Chondrocyte (in vitro differentiated cells): Measurements from ENCODE around the gene HNRNPC. TPM values are rescaled to one million over a fixed set of nuclear protein-coding genes. Genes with fewer than 3 reads are reported as not detected.
A peak's percentile ranks its signal among the peaks of the same experiment; 100 is the strongest.
"Not testable (repeated sequence)": the region's sequence is repeated elsewhere in the genome, so short reads cannot be mapped to it uniquely, and the experiment has no call there.

Experiments
- DNase-seq: peaks from one replicate; pipeline ENCODE4 v3.0.0; 2021; ENCODE audit warnings: mixed read lengths, low spot score
- H3K27ac Mint-ChIP-seq: one replicate; pipeline ENCODE4 v1.8.0; 2021; ENCODE audit warnings: mild to moderate bottlenecking, moderate library complexity, mixed read lengths; ENCODE audit not compliant: unreplicated experiment
- H3K27me3 Mint-ChIP-seq: 2 replicates; pipeline ENCODE4 v1.8.0; 2021; ENCODE audit warnings: low read depth, mixed read lengths
- H3K36me3 Mint-ChIP-seq: 2 replicates; pipeline ENCODE4 v1.8.0; 2021; ENCODE audit warnings: low read depth, mixed read lengths
- H3K4me1 Mint-ChIP-seq: 2 replicates; pipeline ENCODE4 v1.8.0; 2021; ENCODE audit warnings: low read depth, mild to moderate bottlenecking, mixed read lengths
- H3K4me3 Mint-ChIP-seq: one replicate; pipeline ENCODE4 v1.8.0; 2021; ENCODE audit warnings: mild to moderate bottlenecking, moderate library complexity, mixed read lengths; ENCODE audit not compliant: unreplicated experiment
- H3K9me3 Mint-ChIP-seq: 2 replicates; pipeline ENCODE4 v1.8.0; 2021; ENCODE audit warnings: low read depth, mixed read lengths
- CTCF ChIP-seq: fragments of 200-600 bp; sonication (generic); IDR thresholded peaks from 2 replicates; pipeline ENCODE4 v1.5.0; 2021; ENCODE audit warnings: antibody characterized with exemption, mild to moderate bottlenecking, moderate library complexity
- total RNA-seq: library from RNA; stranded (reverse); gene quantifications from 3 replicates; pipeline ENCODE4 v1.2.1, GENCODE V29; 2021

HNRNPC gene
- total RNA-seq, 1 donor from 2014 or later, result 286 TPM

GRCh38 chr14:21309238-21309636 lies 40.0 kb upstream of the HNRNPC start:
- Mint-ChIP-seq H3K4me1 (peaks cover 10% of the 10 kb centered on the region), H3K4me3 (peak overlapping the region; percentile 65), H3K27ac (no peak overlapping the region), H3K36me3 (no peaks in the 10 kb centered on the region), H3K9me3 (no peaks in the 10 kb centered on the region), H3K27me3 (peaks cover 19% of the 10 kb centered on the region)
- no peak for DNase-seq
- no peak for TF ChIP-seq CTCF

DNA sequence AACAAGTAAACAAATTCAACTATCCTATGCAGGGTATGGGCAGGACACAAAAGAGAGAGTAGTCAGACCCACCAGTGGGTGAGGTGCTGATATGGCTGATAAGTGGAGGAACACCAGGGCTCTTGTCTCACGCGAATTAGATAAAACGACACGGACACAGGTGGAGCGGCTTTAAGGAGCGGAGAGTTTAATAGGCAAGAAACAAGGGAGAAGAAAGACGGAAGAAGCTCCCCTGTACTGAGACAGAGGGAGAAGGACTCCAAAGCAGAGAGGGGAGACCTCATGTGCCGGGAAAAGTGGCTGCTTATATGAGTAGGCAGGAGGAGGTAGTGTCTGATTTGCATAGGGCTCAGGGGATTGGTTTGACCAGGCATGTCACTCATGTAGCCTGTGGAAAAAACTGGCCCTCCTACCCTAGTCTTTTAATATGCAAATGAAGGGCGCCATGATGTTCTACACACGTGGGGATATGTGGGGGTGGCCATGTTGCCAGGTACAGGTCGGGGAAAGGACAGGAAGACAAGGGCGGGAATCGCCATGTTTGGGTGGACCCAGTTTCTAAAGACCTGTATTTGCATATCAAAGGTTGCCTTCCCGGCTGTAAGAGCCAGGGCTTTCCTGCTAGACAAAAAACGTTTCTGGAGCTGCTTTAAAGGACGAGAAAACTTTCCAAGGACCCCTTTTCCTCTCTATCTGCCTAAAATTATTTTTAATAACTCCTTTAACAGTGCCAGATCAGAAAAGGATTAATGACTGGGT lies 39.4 kb upstream of the HNRNPC start:
- peak overlapping the region; percentile 42 for H3K27ac Mint-ChIP-seq
- peaks cover 19% of the 10 kb centered on the region for H3K27me3 Mint-ChIP-seq
- TF ChIP-seq CTCF, result no peak
- peaks cover 10% of the 10 kb centered on the region for H3K4me1 Mint-ChIP-seq
- no peak for DNase-seq
- peak overlapping the region; percentile 65 for H3K4me3 Mint-ChIP-seq
- no peaks in the 10 kb centered on the region for H3K9me3 Mint-ChIP-seq
- H3K36me3 Mint-ChIP-seq, result no peaks in the 10 kb centered on the region

DNA sequence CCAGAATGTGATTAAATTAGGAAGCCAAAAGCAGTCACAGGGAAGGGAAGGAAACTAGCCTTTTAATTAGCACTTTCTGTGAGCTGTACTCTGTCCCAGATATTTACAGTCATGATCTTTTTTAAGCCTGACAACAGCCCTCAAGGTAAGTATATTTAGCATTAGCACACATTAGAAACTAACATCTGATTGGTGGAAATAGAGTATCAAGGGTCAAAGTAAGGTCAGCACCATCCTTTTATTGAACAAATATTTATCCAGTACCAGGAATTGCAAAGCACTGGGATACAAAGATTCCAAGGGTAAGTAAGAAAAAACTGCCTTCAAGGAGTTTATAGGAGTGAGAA lies 38.9 kb upstream of the HNRNPC start:
- Mint-ChIP-seq H3K4me1 (peaks cover 10% of the 10 kb centered on the region), H3K36me3 (no peaks in the 10 kb centered on the region), H3K27ac (peak overlapping the region; percentile 42), H3K27me3 (peaks cover 20% of the 10 kb centered on the region), H3K9me3 (no peaks in the 10 kb centered on the region), H3K4me3 (peak overlapping the region; percentile 65)
- no peak for TF ChIP-seq CTCF
- DNase-seq, result no peak

GRCh38 chr14:21307637-21308036 lies 38.4 kb upstream of the HNRNPC start:
- Mint-ChIP-seq H3K9me3 (no peaks in the 10 kb centered on the region), H3K27ac (no peak overlapping the region), H3K4me1 (peaks cover 10% of the 10 kb centered on the region), H3K4me3 (no peak overlapping the region), H3K27me3 (peaks cover 21% of the 10 kb centered on the region), H3K36me3 (no peaks in the 10 kb centered on the region)
- no peak for DNase-seq
- TF ChIP-seq CTCF, result no peak

DNA sequence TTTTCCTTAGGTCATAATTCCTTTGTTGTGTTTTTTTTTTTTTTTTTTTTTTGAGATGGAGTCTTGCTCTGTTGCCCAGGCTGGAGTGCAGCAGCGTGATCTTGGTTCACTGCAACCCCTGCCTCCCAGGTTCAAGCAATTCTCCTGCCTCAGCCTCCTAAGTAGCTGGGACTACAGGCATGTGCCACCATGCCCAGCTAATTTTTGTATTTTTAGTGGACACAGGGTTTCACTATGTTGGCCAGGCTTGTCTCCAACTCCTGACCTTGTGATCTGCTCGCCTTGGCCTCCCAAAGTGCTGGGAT lies 33.5 kb upstream of the HNRNPC start:
- H3K27ac Mint-ChIP-seq, DNase-seq, H3K4me1 Mint-ChIP-seq, H3K9me3 Mint-ChIP-seq, H3K4me3 Mint-ChIP-seq, H3K36me3 Mint-ChIP-seq: not testable (repeated sequence)
- H3K27me3 Mint-ChIP-seq, result peaks cover 20% of the 10 kb centered on the region
